Uterus (tissue), 2 donors: Measurements from ENCODE around the gene C14orf119.

ENCODE experiments used
- POLR2A ChIP-seq, 2 donors: fragments of 450-650 bp; IDR thresholded peaks; one replicate each; pipeline ENCODE4 v1.6.1; 2016; ENCODE audit warnings: antibody characterized with exemption in 2 of 2, mild to moderate bottlenecking in 1 of 2, moderate library complexity in 1 of 2
- TF ChIP-seq, protein P1 (sequence below), 4 experiments: fragments of 200-600 bp in 2 of 4; fragments of 450-650 bp in 2 of 4; sonication (generic) in 2 of 4; IDR thresholded peaks; one replicate each; pipeline ENCODE4 v1.5.1; 2016 to 2019; ENCODE audit warnings: antibody characterized with exemption in 4 of 4, mild to moderate bottlenecking in 2 of 4, moderate library complexity in 1 of 4

DNA sequence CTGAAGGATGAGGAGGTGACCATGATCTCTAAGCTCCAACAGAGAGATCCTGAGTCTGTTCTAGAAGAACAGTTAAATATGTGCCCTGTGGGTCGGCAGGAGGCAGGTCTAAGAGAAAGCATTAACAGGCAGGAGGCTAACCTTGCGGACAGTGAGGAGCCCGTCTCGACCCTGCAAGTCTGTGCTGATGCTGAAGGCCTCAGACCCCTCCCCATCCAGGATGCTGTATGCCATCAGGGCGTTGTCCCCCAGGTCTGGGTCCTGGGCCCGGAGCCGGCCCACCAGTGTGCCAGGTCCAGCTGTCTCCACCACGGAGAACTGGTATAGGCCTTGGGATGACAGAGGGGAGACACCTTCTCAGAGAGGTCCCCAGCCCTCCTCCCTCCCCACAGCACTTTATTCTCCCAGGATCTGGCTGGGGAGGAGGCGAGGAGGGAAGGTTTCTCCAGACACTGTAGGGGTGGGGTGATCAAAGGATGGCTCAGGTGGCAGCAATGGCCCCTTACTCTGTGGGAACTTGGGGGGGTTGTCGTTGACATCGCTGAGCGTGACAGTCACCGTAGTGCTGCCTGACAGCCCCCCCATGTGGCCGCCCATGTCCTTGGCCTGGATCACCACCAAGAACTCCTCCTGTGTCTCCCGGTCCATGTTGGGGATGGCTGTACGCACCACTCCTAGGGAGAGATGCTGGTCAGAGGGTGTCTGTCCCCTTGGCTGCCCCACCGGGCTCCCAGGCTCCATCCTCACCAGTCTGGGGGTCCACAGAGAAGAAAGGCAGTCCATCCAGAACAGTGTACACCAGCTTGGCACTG, 41.1 kb upstream of the C14orf119 start:
- no peak for TF ChIP-seq POLR2A (IDR thresholded peaks at IDR 0.05)
- TF ChIP-seq, protein P1, sequence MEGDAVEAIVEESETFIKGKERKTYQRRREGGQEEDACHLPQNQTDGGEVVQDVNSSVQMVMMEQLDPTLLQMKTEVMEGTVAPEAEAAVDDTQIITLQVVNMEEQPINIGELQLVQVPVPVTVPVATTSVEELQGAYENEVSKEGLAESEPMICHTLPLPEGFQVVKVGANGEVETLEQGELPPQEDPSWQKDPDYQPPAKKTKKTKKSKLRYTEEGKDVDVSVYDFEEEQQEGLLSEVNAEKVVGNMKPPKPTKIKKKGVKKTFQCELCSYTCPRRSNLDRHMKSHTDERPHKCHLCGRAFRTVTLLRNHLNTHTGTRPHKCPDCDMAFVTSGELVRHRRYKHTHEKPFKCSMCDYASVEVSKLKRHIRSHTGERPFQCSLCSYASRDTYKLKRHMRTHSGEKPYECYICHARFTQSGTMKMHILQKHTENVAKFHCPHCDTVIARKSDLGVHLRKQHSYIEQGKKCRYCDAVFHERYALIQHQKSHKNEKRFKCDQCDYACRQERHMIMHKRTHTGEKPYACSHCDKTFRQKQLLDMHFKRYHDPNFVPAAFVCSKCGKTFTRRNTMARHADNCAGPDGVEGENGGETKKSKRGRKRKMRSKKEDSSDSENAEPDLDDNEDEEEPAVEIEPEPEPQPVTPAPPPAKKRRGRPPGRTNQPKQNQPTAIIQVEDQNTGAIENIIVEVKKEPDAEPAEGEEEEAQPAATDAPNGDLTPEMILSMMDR (IDR thresholded peaks at IDR 0.05): no peak
